Small intestine (tissue), 7 donors: ENCODE measurements around the gene CDT1. TPM values are rescaled to one million over a fixed set of nuclear protein-coding genes. Genes with fewer than 3 reads are reported as not detected.

ENCODE experiments used
- DNase-seq, 2 donors: peaks; one replicate each; pipeline versions ENCODE4 v3.0.0 to v3.0.0-alpha.2; 2013
- FAIRE-seq: peaks from 2 replicates; lab custom pipeline; 2012; peaks lifted over from hg19 to GRCh38; lab: Jason Lieb, UNC
- H3K27ac ChIP-seq, 3 donors: one replicate each; pipeline ENCODE4 v1.5.1; 2013; ENCODE audit warnings: low read length in 2 of 3, mild to moderate bottlenecking in 2 of 3, control low read depth in 1 of 3, inconsistent platforms in 1 of 3, low read depth in 1 of 3, moderate library complexity in 1 of 3
- H3K27me3 ChIP-seq, 3 donors: one replicate each; pipeline ENCODE4 v1.6.1; 2013; ENCODE audit warnings: low read length in 3 of 3, inconsistent platforms in 1 of 3; ENCODE audit not compliant: control insufficient read depth in 3 of 3, insufficient read depth in 3 of 3
- H3K36me3 ChIP-seq, 3 donors: one replicate each; pipeline ENCODE4 v1.6.1; 2013; ENCODE audit warnings: low read length in 3 of 3, inconsistent platforms in 1 of 3, low read depth in 1 of 3, mild to moderate bottlenecking in 1 of 3, moderate library complexity in 1 of 3; ENCODE audit not compliant: control insufficient read depth in 3 of 3, insufficient read depth in 2 of 3
- H3K4me1 ChIP-seq, 3 donors: one replicate each; pipeline ENCODE4 v1.6.1; 2013; ENCODE audit warnings: low read length in 2 of 3, inconsistent platforms in 1 of 3, low read depth in 1 of 3, mild to moderate bottlenecking in 1 of 3, moderate library complexity in 1 of 3; ENCODE audit not compliant: control insufficient read depth in 3 of 3, insufficient read depth in 2 of 3
- H3K4me3 ChIP-seq, 3 donors: one replicate each; pipeline ENCODE4 v1.5.1; 2013; ENCODE audit warnings: low read length in 3 of 3, control low read depth in 1 of 3, inconsistent platforms in 1 of 3, low read depth in 1 of 3, mild to moderate bottlenecking in 1 of 3, moderate library complexity in 1 of 3
- H3K9me3 ChIP-seq, 2 donors: one replicate each; pipeline ENCODE4 v1.6.1; 2013; ENCODE audit warnings: low read depth in 1 of 2, low read length in 1 of 2; ENCODE audit not compliant: control insufficient read depth in 2 of 2, insufficient read depth in 1 of 2
- WGBS, 3 donors: extraction: QIAGEN DNeasy Blood & Tissue Kit; methylation state at CpG; one replicate each; pipeline ENCODE4 v1.1.7; 2013; 5-methylcytosine and 5-hydroxymethylcytosine counted together
- polyA plus RNA-seq, 4 donors: library from polyadenylated mRNA; stranded (reverse) in 3 of 4; unstranded in 1 of 4; fragments of 200-250 nt in 3 of 4; fragments of 120-200 nt in 1 of 4; gene quantifications; one replicate each; pipeline versions ENCODE4 v1.2.1 to v1.2.3, GENCODE V29; 2013
- donor health status: healthy with polysubstance abuse.
- donor health status: control.
- donor health status: control.
- donor health status: Bipolar disorder and iron deficiency.
- donor health status: healthy.

CDT1 gene
- polyA plus RNA-seq, 4 donors: 1.1 to 16.7 (median 9.0) TPM

DNA sequence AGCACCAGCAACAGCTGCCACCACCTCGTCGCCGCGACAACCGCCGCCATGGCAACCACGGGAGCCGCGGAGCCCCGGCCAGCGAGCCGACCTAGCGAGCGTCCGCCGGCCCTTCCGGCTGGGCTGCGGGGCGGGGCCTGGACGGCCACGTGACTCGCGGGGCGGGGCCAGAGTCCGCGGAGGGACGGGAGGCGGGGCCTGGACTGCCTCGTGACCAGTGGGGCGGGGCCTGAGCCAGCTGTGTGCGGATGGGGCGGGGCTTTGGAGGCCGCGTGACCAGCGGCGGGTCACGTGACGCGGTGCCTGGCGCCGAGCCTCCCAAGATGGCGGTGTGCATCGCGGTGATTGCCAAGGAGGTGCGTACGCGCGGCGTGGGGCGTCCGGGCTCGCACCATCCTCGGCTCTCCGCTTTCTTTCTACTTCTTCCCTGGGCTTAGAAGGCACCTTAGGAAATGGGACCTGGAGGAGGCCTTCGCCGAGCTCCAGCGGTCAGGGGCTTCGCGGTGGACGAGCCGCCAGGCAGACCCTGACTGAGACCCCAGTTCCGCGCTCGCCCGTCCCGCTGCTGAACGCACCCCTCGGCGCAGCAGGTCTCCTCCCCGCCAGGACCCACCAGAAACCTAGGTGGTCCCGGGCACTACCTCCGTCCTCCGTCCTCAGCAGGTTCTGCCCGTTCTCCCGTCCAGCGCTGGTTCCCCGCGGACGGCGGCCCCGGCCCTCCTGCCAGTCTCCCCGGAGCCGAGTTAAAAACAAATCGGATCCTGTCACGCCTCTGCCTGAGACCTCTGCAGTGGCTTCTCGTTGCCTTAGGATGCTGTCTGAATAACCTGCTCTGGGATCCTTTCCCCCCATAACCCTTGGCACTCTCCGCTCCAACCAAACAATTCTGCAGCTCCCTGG is 53.5 kb downstream of the CDT1 start, which contains the start of the genes GALNS and TRAPPC2L:
Gene GALNS (minus strand): TSS at position 120 of the 900 bp plus-strand sequence. CDS start 70 bp downstream, at position 50.
Gene TRAPPC2L (plus strand): TSS at position 300 of the 900 bp plus-strand sequence. CDS start 24 bp downstream, at position 324.
- Histone ChIP-seq H3K9me3 (no peaks in the 10 kb centered on the region), H3K36me3 (peaks cover 2 to 54% (median 10%) of the 10 kb centered on the region in 3 donors), H3K27me3 (no peaks in the 10 kb centered on the region), H3K4me1 (peaks cover 0 to 10% (median 5%) of the 10 kb centered on the region in 3 donors), H3K4me3 (peak within 1 kb of the TSS; percentile 80 to 94 (median 94)), H3K27ac (peak within 1 kb of the TSS; percentile 61 to 87 (median 79))
- 0 to 1% (median 0%) methylated on average over 48 to 87 of the region's 87 CpGs for WGBS, 3 donors
- FAIRE-seq: no peak
- DNase-seq: peak; percentile 94 to 97

GRCh38 chr16:88857728-88858339 is 54.2 kb downstream of the CDT1 start:
- Histone ChIP-seq H3K27me3 (no peaks in the 10 kb centered on the region), H3K27ac (peak overlapping the region; percentile 35 to 87 (median 61)), H3K9me3 (no peaks in the 10 kb centered on the region), H3K4me1 (peaks cover 0 to 10% (median 5%) of the 10 kb centered on the region in 3 donors), H3K36me3 (peaks cover 4 to 62% (median 10%) of the 10 kb centered on the region in 3 donors), H3K4me3 (peak overlapping the region; percentile 71 to 94 (median 94))
- FAIRE-seq (no peak), DNase-seq (peak; percentile 81 to 86)
- WGBS, 3 donors: 11 to 14% (median 12%) methylated on average over 12 of the region's 12 CpGs

Other genes starting within 250 kb of the CDT1 start
- gene ZC3H18, start 233.4 kb upstream of the CDT1 start, polyA plus RNA-seq: 10 to 100 TPM; 19.7 to 31.9 (median 28.2) TPM
- under 1 TPM in 1 of 4 donors, not detected in 3; 0.19 TPM for gene IL17C, start 165.2 kb upstream of the CDT1 start, polyA plus RNA-seq
- gene CYBA, start 152.7 kb upstream of the CDT1 start, polyA plus RNA-seq: 100 to 1,000 TPM in 3 of 4 donors, 10 to 100 TPM in 1; 61.1 to 320 (median 175) TPM
- gene MVD, start 140.7 kb upstream of the CDT1 start, polyA plus RNA-seq: 100 to 1,000 TPM in 1 of 4 donors, 10 to 100 TPM in 3; 28.4 to 115 (median 34.9) TPM
- gene SNAI3, start 117.3 kb upstream of the CDT1 start, polyA plus RNA-seq: 1 to 10 TPM in 2 of 4 donors, under 1 TPM in 2; 0.45 to 3.2 (median 0.86) TPM
- 10 to 100 TPM in 3 of 4 donors, 1 to 10 TPM in 1; 9.2 to 15.1 (median 12.1) TPM for gene RNF166, start 97.4 kb upstream of the CDT1 start, polyA plus RNA-seq
- gene CTU2, start 97.3 kb upstream of the CDT1 start, polyA plus RNA-seq: 10 to 100 TPM in 3 of 4 donors, 1 to 10 TPM in 1; 7.8 to 15.0 (median 11.2) TPM
- gene PIEZO1, start 18.6 kb upstream of the CDT1 start, polyA plus RNA-seq: 10 to 100 TPM; 22.8 to 95.0 (median 57.7) TPM
- gene APRT, start 8.1 kb downstream of the CDT1 start, polyA plus RNA-seq: 100 to 1,000 TPM; 121 to 255 (median 222) TPM
- 10 to 100 TPM; 28.3 to 35.4 (median 32.7) TPM for gene GALNS, start 53.2 kb downstream of the CDT1 start, polyA plus RNA-seq
- gene TRAPPC2L, start 53.3 kb downstream of the CDT1 start, polyA plus RNA-seq: 100 to 1,000 TPM in 1 of 4 donors, 10 to 100 TPM in 3; 46.6 to 104 (median 72.7) TPM
- under 1 TPM in 1 of 4 donors, not detected in 3; 0.12 TPM for gene PABPN1L, start 62.9 kb downstream of the CDT1 start, polyA plus RNA-seq
- 1 to 10 TPM; 1.4 to 8.4 (median 4.1) TPM for gene CBFA2T3, start 173.4 kb downstream of the CDT1 start, polyA plus RNA-seq